ENCODE measurements around the gene HTR1D. TPM values are rescaled to one million over a fixed set of nuclear protein-coding genes. Genes with fewer than 3 reads are reported as not detected.

HTR1D gene
- polyA plus RNA-seq, 12 donors: 0.07 to 0.36 (median 0.09) TPM; not detected in 7

DNA sequence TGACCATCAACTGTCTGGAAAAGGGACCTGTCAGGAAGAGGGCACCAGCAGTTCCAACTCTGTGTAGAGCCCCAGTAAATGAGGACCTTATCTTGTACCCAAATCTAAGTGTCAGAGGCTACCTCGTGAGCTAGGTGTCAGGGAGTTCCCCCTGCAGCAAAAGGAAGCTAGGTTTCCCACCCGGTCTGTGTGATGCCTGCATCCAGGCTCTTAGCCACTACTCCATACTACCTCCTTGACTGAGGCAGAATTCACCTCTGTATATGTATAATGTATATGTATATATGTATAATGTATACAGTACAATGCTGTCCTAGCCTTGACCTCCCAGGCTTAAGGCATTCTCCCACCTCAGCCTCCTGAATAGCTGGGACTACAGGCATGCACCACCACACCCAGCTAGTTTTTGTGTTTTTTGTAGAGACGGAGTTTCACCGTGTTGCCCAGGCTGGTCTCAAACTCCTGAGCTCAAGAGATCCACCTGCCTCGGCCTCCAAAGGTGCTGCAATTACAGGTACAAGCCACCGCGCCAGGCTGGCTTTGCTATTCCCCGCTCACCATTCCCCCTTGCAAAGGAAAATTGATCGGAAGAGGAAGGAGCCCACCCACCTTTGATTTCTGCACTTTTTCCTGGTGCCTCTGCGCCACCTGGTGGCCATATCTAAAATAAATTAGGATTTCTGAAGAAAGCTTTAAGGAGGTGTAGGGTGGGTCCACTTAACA lies 32.9 kb downstream of the HTR1D start:
- peak; percentile 62 for DNase-seq

DNA sequence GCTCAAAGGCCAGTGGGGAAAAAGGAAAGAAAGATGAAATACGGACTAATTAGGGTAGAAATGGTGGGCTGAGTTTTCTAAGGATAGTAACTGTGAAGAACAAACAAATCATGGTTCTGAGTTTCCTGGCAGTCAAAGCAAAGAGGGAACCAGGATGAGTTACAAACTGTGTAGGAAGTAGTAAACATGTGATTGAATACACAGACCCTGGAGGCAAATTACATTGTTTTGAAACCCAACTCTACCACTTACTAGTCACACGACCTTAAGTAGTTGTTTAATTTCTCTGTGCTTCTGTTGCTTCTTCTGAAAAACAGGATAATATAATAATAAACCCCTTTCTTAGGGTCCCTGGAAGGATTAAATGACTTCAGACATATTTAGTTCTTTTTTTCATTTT lies 37.4 kb downstream of the HTR1D start:
- DNase-seq: no peak

DNA sequence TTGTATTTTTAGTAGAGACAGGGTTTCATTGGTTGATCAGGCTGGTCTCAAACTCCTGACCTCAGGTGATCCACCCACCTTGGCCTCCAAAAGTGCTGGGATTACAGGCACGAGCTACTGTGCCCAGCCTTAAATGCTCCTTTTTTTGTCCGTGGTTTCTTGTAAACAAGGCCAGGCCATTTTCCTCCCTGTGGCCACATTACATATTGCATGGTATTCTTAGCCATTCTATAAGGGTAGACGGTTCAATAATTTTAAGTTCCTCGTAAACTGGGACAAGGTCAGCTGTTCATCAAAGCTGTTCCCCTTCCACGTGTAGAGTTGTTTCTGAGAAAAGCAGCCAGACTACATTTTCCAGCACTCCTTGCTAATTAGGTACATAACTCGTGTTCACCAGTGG lies 38.4 kb downstream of the HTR1D start:
- DNase-seq: no peak

DNA sequence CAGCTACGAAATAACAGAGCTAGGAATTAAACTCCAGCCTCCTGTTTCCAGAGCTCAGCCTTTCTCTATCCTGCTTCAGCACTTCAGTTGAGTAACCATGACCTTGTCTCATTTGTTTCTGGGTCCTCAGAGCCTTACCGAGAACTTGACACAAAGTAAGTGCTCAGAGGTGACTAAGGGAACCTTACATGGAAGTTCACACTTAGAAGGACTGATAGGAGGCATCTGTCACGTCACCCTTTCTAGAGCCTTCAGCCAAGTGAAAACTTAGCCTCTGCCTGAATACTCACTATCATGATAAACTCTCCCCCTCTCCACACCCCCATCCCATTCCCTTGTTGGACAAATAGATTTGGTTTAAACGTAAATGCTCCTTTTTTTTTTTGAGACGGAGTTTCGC lies 38.9 kb downstream of the HTR1D start:
- DNase-seq: no peak

DNA sequence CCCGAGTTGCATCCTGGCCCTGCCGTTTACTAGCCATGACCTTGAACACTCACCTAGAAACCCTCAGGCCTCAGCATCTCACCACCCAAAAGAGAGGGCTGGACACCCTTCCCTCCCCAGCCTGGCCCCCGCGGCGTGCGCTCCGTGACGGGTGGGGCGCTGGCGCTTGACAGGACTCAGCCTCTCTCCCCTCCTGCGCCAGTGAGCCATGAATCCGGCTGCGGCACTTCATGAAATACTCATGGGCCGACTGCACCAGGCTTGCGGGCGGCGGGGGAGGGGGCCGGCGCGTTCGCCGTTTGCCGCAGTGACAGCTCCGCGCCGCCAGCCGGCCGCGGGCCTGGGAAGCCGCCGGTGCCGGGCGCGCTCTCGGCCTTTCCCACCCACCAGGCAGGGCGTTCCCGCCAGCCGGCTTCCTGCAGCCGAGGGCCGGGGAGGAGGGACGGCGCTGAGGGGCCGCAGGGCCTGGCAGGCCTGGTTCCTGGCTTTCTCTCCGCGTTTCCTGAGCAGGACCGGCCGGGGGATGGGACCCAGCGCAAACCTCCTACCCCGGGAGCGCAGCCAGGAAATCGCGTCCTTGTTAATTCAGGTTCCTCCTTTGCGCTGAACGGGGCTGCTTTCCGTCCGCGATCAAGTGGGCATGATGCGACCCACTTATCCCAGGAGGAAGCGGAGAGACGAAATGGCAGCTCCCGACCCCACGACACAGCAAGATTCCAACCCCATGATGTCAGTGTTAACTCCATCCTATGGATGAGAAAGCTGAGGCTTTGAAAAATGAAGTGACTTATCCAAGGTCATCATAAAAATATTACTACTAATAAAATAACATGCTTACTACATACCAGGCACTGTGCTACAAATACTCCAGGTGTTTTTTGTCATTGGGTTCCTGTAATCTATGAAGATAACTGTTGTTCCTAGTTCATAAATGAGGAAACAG lies 39.6 kb downstream of the HTR1D start:
- DNase-seq: peak; percentile 66

DNA sequence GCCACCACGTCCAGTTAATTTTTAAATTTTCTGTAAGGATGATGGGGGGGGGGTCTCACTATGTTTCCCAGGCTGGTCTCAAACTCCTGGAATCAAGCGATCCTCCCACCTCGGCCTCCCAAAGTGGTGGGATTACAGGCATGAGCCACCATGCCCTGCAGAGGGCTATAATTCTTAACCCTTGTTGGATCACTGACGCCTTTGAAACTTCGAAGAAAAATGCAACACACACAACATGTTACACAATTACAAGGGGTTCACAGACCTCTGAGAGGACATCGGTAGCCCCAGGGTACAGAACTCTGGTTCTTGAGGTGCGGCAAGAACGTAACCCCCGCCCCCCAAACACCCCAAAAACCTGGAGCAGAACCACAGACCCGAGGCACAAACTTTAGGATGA lies 40.3 kb downstream of the HTR1D start:
- DNase-seq: no peak

DNA sequence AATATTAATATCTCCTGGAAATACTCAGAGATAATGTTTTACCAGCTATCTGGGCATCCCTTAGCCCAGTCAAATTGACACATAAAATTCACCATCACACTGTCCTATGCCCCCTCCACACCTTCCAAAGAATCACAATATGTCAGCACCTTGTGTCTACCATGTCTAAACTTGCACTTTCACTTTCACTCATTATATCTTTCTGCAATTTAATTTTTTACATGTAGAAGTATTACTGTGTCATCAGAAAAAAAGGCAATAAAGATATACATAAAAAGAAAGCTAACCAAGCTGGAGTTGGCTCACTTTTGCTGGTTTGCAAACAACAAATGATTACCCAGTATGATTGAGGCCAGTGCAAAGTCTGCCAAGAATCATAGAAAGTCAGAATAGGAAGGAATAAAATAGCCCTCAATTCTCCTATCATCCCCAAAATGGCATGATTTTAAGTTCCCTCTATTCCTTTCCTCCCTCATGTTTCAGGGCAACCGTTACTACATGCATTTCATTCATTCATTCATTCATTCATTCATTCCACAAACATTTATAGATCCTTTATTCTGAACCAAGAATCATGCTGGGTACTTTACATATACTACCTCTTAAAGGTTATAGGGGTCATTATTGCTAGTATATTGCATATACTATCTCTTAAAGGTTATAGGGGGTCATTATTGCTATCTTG lies 42.7 kb downstream of the HTR1D start:
- DNase-seq: no peak

DNA sequence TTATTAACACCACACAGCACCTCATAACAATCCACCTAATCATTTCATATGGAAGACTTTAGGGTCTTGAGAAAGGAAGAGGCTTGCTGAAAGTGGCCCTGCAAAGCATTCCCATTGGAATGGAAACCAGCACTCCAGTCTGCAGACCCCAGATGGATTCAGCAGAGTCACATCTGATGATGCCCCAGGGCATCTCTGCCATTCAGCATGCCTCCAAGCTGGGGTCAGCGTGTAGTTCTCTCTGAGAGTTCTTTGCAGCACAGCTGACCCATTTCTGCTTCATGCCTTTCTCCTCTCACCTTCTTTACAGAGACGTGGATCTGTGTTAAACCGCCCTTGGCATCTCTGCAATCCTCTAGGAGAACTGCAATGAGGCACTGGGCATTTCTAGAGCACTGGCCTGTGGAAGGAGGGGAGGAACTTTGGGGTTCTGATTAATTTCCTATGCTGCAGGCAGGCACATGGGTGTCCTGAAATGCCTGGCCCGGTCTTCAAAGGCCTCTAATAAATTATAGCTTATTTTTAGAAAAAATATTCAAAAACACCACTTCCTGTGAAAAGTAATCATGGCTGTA lies 46.0 kb downstream of the HTR1D start:
- no peak for DNase-seq

DNA sequence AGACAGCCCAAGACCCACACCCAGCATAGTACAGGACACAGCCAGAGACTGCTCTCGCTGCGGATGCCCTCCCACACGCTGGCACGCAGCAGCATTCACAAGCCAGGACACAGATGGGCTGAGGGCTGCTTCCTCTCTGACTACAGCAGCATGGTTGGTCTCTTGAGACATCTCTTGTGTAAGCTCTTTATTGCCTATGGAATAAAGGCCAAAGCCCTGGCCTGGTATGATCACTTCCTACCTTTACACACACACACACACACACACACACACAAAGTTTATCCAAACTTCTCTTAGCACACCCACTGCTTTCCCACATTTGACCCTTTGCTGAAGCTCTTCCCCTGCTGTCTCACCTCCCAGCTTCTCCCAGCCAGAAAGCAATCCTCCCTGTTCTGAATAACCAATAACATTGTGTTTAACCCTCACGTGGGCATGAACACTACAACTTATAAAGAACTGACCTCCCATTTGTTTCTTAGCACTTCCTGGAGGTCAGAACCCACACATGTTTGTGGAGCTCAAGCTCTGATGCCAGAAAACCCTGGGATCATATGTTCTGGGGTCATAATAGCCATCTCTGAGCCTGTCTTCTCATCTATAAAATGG lies 47.5 kb downstream of the HTR1D start:
- DNase-seq: peak; percentile 46

DNA sequence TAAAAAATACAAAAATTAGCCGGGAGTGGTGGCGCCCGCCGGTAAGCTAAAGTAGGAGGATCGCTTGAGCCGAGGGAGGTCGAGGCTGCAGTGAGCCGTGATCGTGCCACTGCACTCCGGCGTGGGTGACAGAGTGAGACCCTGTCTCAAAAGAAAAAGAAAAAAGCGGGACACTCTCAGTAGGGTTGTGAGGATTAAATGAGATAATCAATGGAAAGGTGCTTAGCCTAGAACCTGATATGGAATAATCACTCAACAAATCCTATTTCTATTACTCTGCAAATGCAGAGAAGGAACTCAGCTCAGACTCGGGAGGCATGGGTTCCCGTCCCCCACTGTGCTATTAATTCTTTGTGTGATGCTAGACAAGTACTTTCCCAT lies 48.1 kb downstream of the HTR1D start:
- no peak for DNase-seq

DNA sequence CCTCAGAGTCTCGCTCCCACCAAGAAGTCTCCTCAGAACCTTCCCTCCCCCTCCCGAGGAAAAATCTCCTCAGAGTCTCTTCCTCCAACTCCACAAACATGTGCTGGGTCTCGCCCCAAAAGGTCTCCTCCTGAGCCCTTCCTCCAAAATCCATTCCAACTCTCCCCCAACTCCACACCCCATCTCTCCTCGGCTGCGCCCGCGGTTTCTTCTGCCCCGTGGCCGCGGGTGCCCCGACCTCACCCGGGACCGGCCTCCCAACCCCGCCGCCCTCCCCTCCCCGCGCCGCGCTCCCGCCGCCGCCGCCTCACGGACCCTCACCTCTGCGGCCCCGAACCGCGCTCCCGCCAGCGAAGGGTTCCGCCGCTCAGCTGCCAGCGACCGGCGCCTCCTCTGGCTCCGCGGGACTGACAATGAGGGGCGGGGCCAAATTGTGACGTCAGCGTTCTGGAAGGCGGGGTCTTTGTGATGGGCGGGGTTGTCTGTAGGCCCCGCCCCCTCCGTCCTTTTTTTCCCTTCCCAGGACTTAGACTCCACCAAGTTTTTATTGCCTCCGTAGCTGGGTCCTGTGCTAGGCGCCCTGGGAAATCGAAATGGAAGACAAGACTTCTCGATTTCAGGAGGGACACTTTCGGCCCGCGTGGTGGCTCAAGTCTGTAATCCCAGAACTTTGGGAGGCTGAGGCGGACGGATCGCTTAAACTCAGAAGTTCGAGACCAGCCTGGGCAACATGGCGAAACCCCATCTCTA lies 48.7 kb downstream of the HTR1D start, which contains the start of gene LUZP1:
Gene LUZP1 (minus strand): TSS at position 412 of the 750 bp plus-strand sequence.
- DNase-seq: peak; percentile 89

DNA sequence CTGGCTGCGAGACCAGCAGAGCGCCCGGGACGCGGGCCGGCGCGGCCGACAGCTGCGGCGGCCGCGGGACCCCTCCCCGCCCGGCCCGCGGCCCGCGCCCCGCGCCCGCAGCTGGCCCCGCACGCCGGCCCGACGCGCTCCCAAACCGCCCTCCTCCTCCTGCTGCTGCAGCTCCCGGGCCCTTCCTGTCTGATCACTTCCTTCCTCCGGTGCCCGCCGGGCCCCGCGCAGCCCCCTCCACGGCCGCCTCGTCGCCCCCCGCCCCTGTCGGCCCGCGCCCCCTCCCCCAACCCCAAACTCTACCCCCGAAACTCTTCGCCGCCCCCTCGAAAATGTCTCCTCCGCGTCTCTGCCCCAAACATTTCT lies 49.2 kb downstream of the HTR1D start:
- peak; percentile 17 for DNase-seq

DNA sequence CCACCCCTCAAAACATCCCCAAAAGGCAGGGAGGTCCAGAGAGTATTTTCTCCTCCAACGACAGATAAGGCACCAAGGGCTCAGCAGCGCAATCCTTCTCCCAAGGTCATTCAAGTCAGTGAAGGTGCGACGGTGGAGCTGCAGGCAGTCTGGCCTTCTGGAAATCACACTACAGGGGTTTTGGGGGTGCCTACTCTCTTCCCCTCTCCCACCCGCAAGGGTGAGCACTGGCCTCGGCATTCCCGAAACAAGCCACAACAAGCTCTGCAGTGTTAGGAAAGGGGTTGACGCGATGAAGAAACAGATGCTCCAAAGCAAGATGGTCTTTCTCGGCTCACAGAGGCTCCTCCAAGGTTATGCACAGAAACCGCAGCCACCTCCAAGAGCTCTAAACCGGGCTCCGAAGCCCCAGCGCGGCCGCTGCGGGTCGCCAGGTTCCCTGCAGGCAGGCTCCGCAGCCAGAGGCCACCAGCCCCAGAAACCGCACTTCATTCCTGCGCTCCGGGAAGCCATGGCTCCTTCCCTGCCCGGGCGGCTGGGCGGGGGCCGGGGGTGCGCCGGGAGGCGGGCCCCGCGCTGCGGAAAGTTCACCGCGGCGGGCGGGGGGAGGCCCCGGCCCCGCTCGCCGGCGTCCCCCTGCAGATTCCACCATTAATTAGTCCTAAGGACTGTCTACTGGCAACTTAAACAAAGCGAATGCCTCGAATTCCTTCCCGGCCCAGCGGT lies 49.8 kb downstream of the HTR1D start:
- peak; percentile 46 for DNase-seq

DNA sequence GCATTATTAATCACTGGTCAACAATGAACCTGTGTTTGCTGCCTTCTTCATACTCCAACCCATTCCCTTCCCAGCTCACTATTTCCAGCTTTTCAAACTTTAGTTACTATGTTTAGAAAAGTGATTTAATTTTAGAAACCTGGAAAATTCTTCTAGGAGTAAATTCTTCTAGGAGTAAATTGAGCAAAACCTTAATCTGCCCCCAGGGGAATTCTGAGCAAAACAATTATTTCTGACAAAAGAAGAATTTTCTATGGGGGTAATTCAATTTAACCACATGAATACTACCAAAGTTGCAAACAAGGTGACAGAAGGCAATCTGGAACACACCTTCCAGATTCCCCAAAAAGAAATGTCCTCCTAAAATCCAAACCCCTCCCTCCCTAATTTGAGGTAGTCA lies 50.4 kb downstream of the HTR1D start:
- no peak for DNase-seq

DNA sequence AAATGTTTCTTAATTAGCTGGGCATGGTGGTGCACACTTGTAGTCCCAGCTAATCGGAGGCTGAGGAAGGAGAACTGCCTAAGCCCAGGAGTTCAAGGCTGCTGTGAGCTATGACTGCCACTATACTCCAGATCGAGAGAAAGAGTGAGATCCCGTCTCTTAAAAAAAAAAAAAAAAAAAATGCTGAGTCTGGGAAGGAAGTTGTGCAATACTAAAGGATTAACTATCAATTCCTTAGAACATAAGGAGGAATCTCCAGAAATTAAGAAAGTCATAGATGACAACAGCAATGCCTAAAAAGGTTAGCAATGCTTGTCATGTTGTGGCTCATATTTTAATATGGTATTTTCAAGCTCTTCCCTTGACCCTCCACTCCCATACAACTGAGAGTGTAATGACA lies 53.9 kb downstream of the HTR1D start:
- no peak for DNase-seq

DNA sequence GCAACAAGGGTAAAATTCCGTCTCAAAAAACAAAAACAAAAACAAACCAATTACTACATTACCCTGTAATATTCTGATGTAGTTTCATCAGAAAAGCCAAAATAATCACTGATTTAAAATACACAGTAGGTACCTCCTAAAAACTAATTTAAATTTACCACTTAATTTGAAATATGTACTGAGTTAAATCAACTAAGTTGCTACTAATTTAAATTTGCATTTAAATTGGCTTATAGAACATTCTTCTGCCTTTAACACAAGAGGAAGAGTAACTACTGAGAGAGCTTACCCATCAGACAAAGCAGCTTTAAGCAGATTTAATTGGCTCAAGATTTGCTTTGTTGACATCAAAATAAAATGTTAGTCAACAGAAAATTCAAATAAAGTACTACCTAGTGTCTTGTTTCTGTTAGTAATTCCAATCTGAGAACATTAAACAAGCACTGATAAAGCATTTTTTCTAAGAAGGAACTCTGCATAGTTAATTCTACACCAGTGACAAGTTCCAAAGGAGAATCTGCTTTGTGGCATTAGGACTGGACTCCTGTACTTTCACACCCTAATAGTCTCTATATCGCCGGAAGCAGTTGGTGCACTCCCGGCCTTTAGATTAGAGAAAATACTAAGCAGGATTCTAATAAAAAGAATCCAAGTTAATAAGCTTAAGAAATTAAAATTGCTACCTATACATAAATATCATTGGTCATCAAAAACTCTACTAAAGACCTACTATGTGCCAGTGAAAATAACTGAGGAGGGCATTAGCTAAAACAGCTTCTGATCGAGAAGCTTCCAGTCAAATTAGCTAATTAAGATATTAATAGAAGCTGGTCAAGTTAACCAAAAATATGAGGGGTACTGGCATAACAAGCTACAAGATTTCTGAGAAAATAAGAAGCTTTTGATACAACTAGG lies 57.1 kb downstream of the HTR1D start:
- no peak for DNase-seq

DNA sequence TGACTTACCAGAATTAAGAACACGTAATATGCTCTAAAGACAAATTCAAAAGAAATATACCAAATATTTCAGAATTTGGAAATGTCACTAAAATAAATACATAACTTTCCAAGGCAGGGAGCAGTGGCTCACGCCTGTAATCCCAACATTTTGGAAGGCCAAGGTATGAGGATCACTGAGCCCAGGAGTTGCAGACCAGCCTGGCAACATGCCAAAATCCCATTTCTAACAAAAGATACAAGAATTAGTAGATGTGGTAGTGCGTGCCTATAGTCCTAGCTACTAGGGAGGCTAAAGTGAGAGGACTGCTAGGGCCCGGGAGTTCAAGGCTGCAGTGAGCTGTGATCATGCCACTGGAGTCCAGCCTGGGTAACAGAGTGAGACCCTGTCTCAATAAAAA lies 60.4 kb downstream of the HTR1D start:
- DNase-seq: no peak

DNA sequence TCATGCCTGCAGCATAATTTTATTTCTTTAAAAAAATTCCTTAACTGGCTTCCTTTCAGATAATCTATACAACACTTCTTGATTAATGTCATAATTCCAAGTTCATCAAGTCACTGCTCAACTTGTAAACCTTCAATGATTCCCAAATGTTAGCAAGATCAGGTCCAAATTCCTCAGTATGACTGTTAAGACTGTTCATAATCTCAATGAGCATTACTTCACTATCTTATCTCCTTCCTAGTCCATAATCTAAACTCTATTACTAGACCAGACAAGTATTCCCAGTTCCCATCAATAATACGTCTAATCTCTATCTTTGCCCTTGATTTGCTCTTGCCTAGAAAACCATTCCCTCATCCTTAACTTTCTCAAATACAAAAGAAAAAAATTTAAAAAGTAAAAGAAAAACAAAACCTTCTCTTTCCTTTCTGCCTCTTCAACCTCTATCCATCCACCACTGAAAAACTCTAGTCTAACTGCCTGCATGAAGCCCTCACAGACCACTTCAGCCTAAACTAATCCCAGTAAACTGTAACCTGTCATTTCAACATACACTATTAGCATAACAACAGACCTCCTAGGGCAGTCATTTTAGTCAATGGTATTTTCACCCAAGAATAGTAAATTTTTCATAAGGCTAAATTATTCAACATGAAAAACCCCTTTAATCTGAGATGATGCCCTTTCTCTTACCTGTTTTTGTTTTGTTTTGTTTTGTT lies 64.2 kb downstream of the HTR1D start:
- no peak for DNase-seq

Measured in muscle of arm (tissue), 12 donors.